Activated T-cell treated with anti-CD3 and anti-CD28 coated beads for 48 hours (primary cell): ENCODE measurements around the gene HTATIP2.
"Not testable (repeated sequence)": the region's sequence is repeated elsewhere in the genome, so short reads cannot be mapped to it uniquely, and the experiment has no call there.

Experiments
- DNase-seq: peaks from one replicate; pipeline ENCODE4 v3.0.0-alpha.2; 2020; ENCODE audit warnings: low read depth

Gene HTATIP2

GRCh38 chr11:20363500-20364340, at the start of gene HTATIP2:
Gene HTATIP2 (plus strand): TSS chr11:20363714. CDS start chr11:20364238, 524 bp downstream.
- DNase-seq: peak; percentile 70

GRCh38 chr11:20315800-20316199, 47.7 kb upstream of the HTATIP2 start:
- no peak for DNase-seq

GRCh38 chr11:20321177-20321576, 42.3 kb upstream of the HTATIP2 start:
- no peak for DNase-seq

GRCh38 chr11:20327377-20327935, 36.1 kb upstream of the HTATIP2 start:
- no peak for DNase-seq

GRCh38 chr11:20336056-20336455, 27.5 kb upstream of the HTATIP2 start:
- DNase-seq: no peak

GRCh38 chr11:20337526-20338154, 25.9 kb upstream of the HTATIP2 start:
- no peak for DNase-seq

GRCh38 chr11:20342347-20343141, 21.0 kb upstream of the HTATIP2 start:
- no peak for DNase-seq

- DNase-seq: no peak
Measured at GRCh38 chr11:20351136-20351535, 12.4 kb upstream of the HTATIP2 start.

- no peak for DNase-seq
Measured at GRCh38 chr11:20351751-20352262, 11.7 kb upstream of the HTATIP2 start.

- no peak for DNase-seq
Measured at GRCh38 chr11:20353829-20354434, 9.6 kb upstream of the HTATIP2 start.

GRCh38 chr11:20355221-20356219, 8.0 kb upstream of the HTATIP2 start:
- DNase-seq: no peak

GRCh38 chr11:20357150-20357549, 6.4 kb upstream of the HTATIP2 start:
- DNase-seq: no peak

GRCh38 chr11:20360650-20361049, 2.9 kb upstream of the HTATIP2 start:
- no peak for DNase-seq

GRCh38 chr11:20362481-20362880, 1.0 kb upstream of the HTATIP2 start:
- DNase-seq: no peak

GRCh38 chr11:20363149-20363499, 390 bp upstream of the HTATIP2 start:
- no peak for DNase-seq

GRCh38 chr11:20364341-20364792, 853 bp downstream of the HTATIP2 start:
- DNase-seq: no peak

GRCh38 chr11:20365465-20365864, 2.0 kb downstream of the HTATIP2 start:
- DNase-seq: not testable (repeated sequence)

GRCh38 chr11:20367313-20367948, 3.9 kb downstream of the HTATIP2 start:
- DNase-seq: peak; percentile 51

GRCh38 chr11:20368438-20368837, 4.9 kb downstream of the HTATIP2 start:
- DNase-seq: no peak

- no peak for DNase-seq
Measured at GRCh38 chr11:20369826-20370225, 6.3 kb downstream of the HTATIP2 start.
